Activated T-helper 2 cell treated with anti-CD3 and anti-CD28 coated beads, Interferon-gamma antibody, Interleukin-2, Interleukin-4, amounts not matched to agents 10 μg/mL and 5 μg/mL and 100 μg/mL, durations not matched to agents 14 hours and 24 hours and 36 hours (primary cell): ENCODE measurements around the gene AHCTF1. TPM values are rescaled to one million over a fixed set of nuclear protein-coding genes. Genes with fewer than 3 reads are reported as not detected.

ENCODE experiments used
- DNase-seq: peaks from one replicate; pipeline ENCODE4 v3.0.0; 2021; ENCODE audit warnings: low spot score
- H3K27ac Mint-ChIP-seq: one replicate; pipeline ENCODE4 v1.8.0; 2021; ENCODE audit warnings: mixed read lengths
- H3K27me3 Mint-ChIP-seq: one replicate; pipeline ENCODE4 v1.8.0; 2021; ENCODE audit warnings: low read depth, mixed read lengths
- H3K36me3 Mint-ChIP-seq: one replicate; pipeline ENCODE4 v1.8.0; 2021; ENCODE audit warnings: low read depth, mixed read lengths
- H3K4me1 Mint-ChIP-seq: one replicate; pipeline ENCODE4 v1.8.0; 2021; ENCODE audit warnings: low read depth, mixed read lengths
- H3K4me3 Mint-ChIP-seq: one replicate; pipeline ENCODE4 v1.8.0; 2021; ENCODE audit warnings: low read depth, mild to moderate bottlenecking, moderate library complexity, mixed read lengths
- H3K9me3 Mint-ChIP-seq: one replicate; pipeline ENCODE4 v1.8.0; 2021; ENCODE audit warnings: mixed read lengths
- intact Hi-C: fragments of 100-400 bp; cut with micrococcal nuclease; formaldehyde crosslinking; loops from one replicate; pipeline ENCODE4 v1.15.1; 2023
- total RNA-seq: library from RNA; stranded (reverse); gene quantifications from 2 replicates; pipeline ENCODE4 v1.2.3, GENCODE V29; 2022

AHCTF1 gene
- total RNA-seq, 1 donor from 2014 or later: 47.2 TPM

GRCh38 chr1:246798606-246799496 lies 132.9 kb downstream of the AHCTF1 start:
- Mint-ChIP-seq H3K9me3 (no peaks in the 10 kb centered on the region), H3K27ac (no peak overlapping the region), H3K4me1 (no peaks in the 10 kb centered on the region), H3K27me3 (no peaks in the 10 kb centered on the region), H3K36me3 (no peaks in the 10 kb centered on the region), H3K4me3 (no peak overlapping the region)
- intact Hi-C loops: no loop called here
- DNase-seq: no peak

- Mint-ChIP-seq H3K27ac (no peak overlapping the region), H3K27me3 (no peaks in the 10 kb centered on the region), H3K9me3 (no peaks in the 10 kb centered on the region), H3K4me3 (no peak overlapping the region), H3K36me3 (no peaks in the 10 kb centered on the region), H3K4me1 (no peaks in the 10 kb centered on the region)
- no peak for DNase-seq
- intact Hi-C loops: no loop called here
Measured at GRCh38 chr1:246798107-246798506, 133.6 kb downstream of the AHCTF1 start.

- intact Hi-C loops: no loop called here
- no peaks in the 10 kb centered on the region for H3K27me3 Mint-ChIP-seq
Measured at GRCh38 chr1:246797597-246797996, 134.2 kb downstream of the AHCTF1 start.

GRCh38 chr1:246797157-246797556 lies 134.6 kb downstream of the AHCTF1 start:
- Mint-ChIP-seq H3K27me3 (no peaks in the 10 kb centered on the region), H3K36me3 (no peaks in the 10 kb centered on the region), H3K4me1 (no peaks in the 10 kb centered on the region), H3K27ac (no peak overlapping the region), H3K9me3 (no peaks in the 10 kb centered on the region), H3K4me3 (no peak overlapping the region)
- DNase-seq: no peak
- intact Hi-C loops: no loop called here

More at GRCh38 chr1:246797597-246797996, 134.2 kb downstream of the AHCTF1 start:
- no peaks in the 10 kb centered on the region for H3K36me3 Mint-ChIP-seq
- no peaks in the 10 kb centered on the region for H3K4me1 Mint-ChIP-seq
- DNase-seq: no peak
- no peak overlapping the region for H3K4me3 Mint-ChIP-seq
- H3K9me3 Mint-ChIP-seq: no peaks in the 10 kb centered on the region
- no peak overlapping the region for H3K27ac Mint-ChIP-seq

- Mint-ChIP-seq H3K36me3 (no peaks in the 10 kb centered on the region), H3K4me1 (no peaks in the 10 kb centered on the region), H3K4me3 (no peak overlapping the region), H3K27ac (no peak overlapping the region), H3K27me3 (no peaks in the 10 kb centered on the region), H3K9me3 (no peaks in the 10 kb centered on the region)
- intact Hi-C loops: no loop called here
- no peak for DNase-seq
Measured at GRCh38 chr1:246795906-246796694, 135.6 kb downstream of the AHCTF1 start.

- Mint-ChIP-seq H3K4me3 (no peak overlapping the region), H3K27ac (no peak overlapping the region), H3K36me3 (no peaks in the 10 kb centered on the region), H3K27me3 (no peaks in the 10 kb centered on the region), H3K9me3 (no peaks in the 10 kb centered on the region), H3K4me1 (no peaks in the 10 kb centered on the region)
- DNase-seq: no peak
- intact Hi-C loops: no loop called here
Measured at GRCh38 chr1:246794828-246795671, 136.7 kb downstream of the AHCTF1 start.

- Mint-ChIP-seq H3K9me3 (no peaks in the 10 kb centered on the region), H3K27me3 (no peaks in the 10 kb centered on the region), H3K27ac (no peak overlapping the region), H3K4me1 (no peaks in the 10 kb centered on the region), H3K36me3 (no peaks in the 10 kb centered on the region), H3K4me3 (no peak overlapping the region)
- DNase-seq: no peak
- intact Hi-C loops: no loop called here
Measured at GRCh38 chr1:246794048-246794827, 137.5 kb downstream of the AHCTF1 start.

- Mint-ChIP-seq H3K9me3 (no peaks in the 10 kb centered on the region), H3K27ac (no peak overlapping the region), H3K36me3 (no peaks in the 10 kb centered on the region), H3K4me3 (no peak overlapping the region), H3K27me3 (peaks cover 3% of the 10 kb centered on the region), H3K4me1 (no peaks in the 10 kb centered on the region)
- no peak for DNase-seq
- intact Hi-C loops: no loop called here
Measured at GRCh38 chr1:246793356-246793896, 138.3 kb downstream of the AHCTF1 start.

GRCh38 chr1:246792603-246793002 lies 139.1 kb downstream of the AHCTF1 start:
- no peak for DNase-seq
- Mint-ChIP-seq H3K4me1 (no peaks in the 10 kb centered on the region), H3K9me3 (no peaks in the 10 kb centered on the region), H3K27ac (no peak overlapping the region), H3K36me3 (no peaks in the 10 kb centered on the region), H3K4me3 (no peak overlapping the region), H3K27me3 (peaks cover 5% of the 10 kb centered on the region)
- intact Hi-C loops: no loop called here

GRCh38 chr1:246791303-246791918 lies 140.3 kb downstream of the AHCTF1 start:
- Mint-ChIP-seq H3K4me3 (no peak overlapping the region), H3K9me3 (no peaks in the 10 kb centered on the region), H3K4me1 (no peaks in the 10 kb centered on the region), H3K36me3 (no peaks in the 10 kb centered on the region), H3K27ac (no peak overlapping the region), H3K27me3 (peaks cover 5% of the 10 kb centered on the region)
- no peak for DNase-seq
- intact Hi-C loops: no loop called here

GRCh38 chr1:246790833-246791232 lies 140.9 kb downstream of the AHCTF1 start:
- DNase-seq: no peak
- Mint-ChIP-seq H3K4me3 (no peak overlapping the region), H3K4me1 (no peaks in the 10 kb centered on the region), H3K36me3 (no peaks in the 10 kb centered on the region), H3K27me3 (peaks cover 5% of the 10 kb centered on the region), H3K27ac (no peak overlapping the region), H3K9me3 (no peaks in the 10 kb centered on the region)
- intact Hi-C loops: no loop called here
